COLO668 (cell line): ENCODE results near the gene OGDHL.
A peak's percentile ranks its signal among the peaks of the same experiment; 100 is the strongest.

Experiments used
- DNase-seq: peaks from one replicate; lab custom pipeline; 2025; ENCODE audit not compliant: unreplicated experiment; lab: John Stamatoyannopoulos, UW

The OGDHL gene

GRCh38 chr10:49691588-49691987, 70.5 kb downstream of the OGDHL start:
- no peak for DNase-seq

GRCh38 chr10:49690698-49691356, 71.3 kb downstream of the OGDHL start:
- peak; percentile 3 for DNase-seq

- no peak for DNase-seq
These were observed 72.1 kb downstream of the OGDHL start for GRCh38 chr10:49689882-49690510.

- DNase-seq, result no peak
These were observed 73.2 kb downstream of the OGDHL start for GRCh38 chr10:49688920-49689319.

GRCh38 chr10:49688261-49688846, 73.8 kb downstream of the OGDHL start:
- DNase-seq, result no peak

- DNase-seq, result no peak
These were observed 75.5 kb downstream of the OGDHL start for GRCh38 chr10:49686651-49687050.
